Adrenal gland (tissue), 5 donors: ENCODE results near the gene PLA2G12A.

ENCODE experiments used
- CTCF ChIP-seq, 6 experiments: fragments of 450-650 bp in 4 of 6; fragments of 200-600 bp in 2 of 6; sonication (generic) in 1 of 6; IDR thresholded peaks; 1 replicate in 5 of 6; 2 replicates in 1 of 6; pipeline versions ENCODE4 v1.5.1 to v1.8.0; 2016 to 2021; ENCODE audit warnings: antibody characterized with exemption in 6 of 6, mild to moderate bottlenecking in 2 of 6, moderate library complexity in 1 of 6
- POLR2A ChIP-seq, 2 donors: fragments of 450-650 bp; IDR thresholded peaks; one replicate each; pipeline ENCODE4 v1.6.1; 2017; ENCODE audit warnings: antibody characterized with exemption in 2 of 2, mild to moderate bottlenecking in 2 of 2, moderate library complexity in 1 of 2
- donor health status: DM: no; HTN: no; CAD: no.

GRCh38 chr4:109729117-109729717 is 653 bp downstream of the PLA2G12A start:
- no peak for TF ChIP-seq CTCF (IDR thresholded peaks at IDR 0.05)
- no peak for TF ChIP-seq POLR2A (IDR thresholded peaks at IDR 0.05)
